HG03520 (cell line): ENCODE measurements around the gene PGA4.
"Not testable (repeated sequence)": the region's sequence is repeated elsewhere in the genome, so short reads cannot be mapped to it uniquely, and the experiment has no call there.

Experiments used
- ATAC-seq: cut with Tn5 transposase; IDR thresholded peaks from one replicate; pipeline ENCODE4 v1.9.1; 2021; ENCODE audit warnings: mild to moderate bottlenecking, moderate library complexity; ENCODE audit not compliant: unreplicated experiment

Gene PGA4

DNA sequence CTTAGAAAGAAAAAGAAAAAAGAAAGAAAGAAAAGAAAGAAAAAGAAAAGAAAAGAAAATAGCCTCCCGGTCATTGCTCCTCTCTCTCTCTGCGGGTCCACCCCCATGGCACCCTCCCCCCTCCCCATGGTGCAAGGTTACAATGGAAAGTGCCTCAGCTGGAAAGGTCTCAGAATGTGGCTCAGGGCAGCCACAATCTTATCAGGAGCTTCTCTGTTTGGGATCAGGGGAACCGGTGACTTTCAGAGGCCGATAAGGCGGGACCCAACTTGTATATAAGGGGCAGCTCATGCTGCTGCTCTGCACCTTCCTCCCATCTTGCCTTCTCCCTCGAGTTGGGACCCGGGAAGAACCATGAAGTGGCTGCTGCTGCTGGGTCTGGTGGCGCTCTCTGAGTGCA lies at the start of gene PGA4:
PGA4 (plus strand) TSS at position 301 of the 400 bp plus-strand sequence; CDS start at position 355, 54 bp downstream.
- ATAC-seq = not testable (repeated sequence)

DNA sequence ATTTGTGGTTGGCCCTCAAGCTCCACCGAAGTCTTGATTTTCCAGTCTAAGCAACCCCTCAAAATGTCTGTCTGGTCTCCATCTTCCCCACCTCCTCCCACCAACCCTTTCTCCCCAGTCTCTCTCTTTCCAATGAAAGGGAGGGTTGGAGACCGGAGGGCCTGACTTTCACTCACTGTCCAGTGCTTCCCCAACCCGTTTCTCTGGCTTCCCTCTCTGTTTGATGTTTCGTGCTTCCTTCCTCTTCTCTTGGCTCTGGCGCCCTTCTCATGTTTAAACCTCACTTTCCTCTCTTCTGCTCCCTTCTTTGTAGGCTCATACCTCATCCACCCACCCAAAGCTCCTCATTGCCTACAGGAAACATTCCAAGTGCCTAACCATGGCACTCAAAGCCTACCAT lies 49.8 kb upstream of the PGA4 start:
- ATAC-seq = no peak

DNA sequence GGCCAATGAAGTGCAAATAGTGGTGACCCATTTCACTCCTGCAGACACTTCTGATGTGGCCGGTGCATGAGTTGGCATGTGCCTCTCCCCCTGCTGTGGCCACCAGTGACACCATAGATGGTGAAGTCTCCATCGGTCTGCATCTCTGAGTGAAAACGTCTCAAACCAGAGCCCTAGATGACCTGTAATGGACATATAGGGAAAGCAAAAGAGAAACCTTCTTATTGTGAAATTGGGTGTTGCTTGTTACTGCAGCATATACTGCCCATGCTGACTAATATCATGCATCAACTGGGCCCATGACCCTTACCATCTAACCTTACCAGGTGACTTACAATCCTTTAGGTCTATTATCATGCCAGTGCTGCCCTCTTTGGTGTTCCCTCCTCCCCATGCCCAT lies 49.3 kb upstream of the PGA4 start:
- ATAC-seq = no peak

DNA sequence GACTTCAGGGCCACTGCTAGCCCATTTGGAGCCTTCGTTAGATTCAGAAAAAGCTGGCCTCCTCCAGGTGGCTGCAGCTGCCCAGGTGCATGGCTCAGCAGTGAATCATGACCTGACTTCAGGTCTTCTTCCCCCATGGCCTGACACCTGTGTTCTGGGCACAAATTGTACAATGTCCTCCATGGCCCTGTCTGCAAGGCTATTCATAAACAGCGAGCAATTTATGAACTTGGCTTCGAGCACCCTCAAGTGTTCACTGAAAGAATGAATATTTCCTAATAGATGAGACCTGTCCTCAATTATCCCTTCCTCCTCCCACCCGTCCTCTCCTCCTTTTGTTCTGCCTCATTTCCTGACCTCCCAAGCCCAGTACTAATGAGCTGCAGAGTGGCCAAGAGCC lies 48.7 kb upstream of the PGA4 start:
- no peak for ATAC-seq

DNA sequence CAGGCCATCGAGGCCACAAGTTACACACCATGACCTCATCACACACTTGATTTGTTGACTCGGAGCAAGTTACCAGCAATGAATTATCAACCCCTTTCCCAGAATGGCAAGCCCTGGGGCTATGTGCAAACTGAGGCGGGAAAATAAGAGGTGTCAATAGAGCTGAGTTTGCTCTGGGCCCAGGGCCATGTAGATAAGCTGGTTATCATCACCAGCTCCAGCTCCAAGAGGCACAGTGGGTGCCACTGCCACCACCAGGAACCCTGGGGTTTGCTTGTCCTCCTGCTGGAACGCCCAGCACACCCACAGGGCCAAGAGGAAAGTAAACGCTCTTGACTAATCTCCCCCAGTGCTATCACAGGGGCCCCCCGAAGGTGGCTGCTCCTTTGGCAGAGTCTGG lies 47.9 kb upstream of the PGA4 start:
- no peak for ATAC-seq

DNA sequence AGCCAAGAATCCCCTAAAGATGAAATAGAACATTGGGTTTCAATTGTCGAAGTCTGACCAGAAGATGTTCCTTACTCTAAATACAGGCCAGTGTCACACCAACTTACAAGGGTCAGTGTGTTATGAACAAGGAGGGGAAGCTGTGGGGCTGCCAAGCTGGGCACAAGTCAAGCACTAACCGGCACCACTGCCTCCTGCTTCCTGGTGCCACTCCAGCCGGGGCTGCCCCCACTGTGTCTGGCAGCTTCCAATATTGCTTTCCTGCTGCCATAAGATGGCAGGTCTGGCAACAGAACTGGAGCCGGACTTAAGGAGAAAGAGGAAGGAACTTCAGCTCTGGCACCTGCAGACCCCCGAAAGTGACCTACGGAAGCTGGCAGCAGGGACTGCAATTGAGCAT lies 47.2 kb upstream of the PGA4 start:
- no peak for ATAC-seq

DNA sequence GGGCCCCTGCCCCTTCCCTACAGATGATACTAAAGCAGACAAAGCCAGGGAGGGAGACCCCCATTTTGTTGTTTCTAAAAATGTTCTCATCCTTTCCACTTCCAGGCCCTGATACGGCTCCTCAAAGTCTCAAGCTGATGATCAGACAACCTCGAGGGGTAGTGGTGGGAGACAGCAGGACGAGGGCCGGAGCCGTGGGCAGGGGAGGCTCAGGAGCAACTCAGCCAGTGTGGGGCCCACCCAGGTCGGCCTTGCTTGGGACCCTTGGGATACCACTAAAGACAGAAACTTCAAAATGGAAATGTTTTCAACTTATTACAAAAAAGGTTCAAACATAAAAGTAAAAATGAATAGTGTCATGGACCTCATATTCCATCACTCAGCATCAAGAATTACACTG lies 45.7 kb upstream of the PGA4 start:
- no peak for ATAC-seq

DNA sequence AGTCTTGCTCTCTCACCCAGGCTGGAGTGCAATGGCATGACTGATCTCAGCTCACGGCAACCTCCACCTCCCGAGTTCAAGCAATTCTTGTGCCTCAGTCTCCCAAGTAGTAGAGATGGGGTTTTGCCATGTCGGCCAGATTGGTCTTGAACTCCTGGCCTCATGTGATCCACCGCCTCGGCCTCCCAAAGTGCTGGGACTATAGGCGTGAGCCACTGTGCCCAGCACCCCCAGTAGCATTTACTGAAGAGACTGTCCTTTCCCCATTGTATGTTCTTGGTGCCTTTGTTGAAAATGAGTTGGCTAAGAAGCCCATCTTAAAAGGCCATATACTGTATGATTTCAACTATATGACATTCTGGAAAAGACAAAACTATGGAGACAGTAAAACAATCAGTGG lies 41.9 kb upstream of the PGA4 start:
- not testable (repeated sequence) for ATAC-seq

DNA sequence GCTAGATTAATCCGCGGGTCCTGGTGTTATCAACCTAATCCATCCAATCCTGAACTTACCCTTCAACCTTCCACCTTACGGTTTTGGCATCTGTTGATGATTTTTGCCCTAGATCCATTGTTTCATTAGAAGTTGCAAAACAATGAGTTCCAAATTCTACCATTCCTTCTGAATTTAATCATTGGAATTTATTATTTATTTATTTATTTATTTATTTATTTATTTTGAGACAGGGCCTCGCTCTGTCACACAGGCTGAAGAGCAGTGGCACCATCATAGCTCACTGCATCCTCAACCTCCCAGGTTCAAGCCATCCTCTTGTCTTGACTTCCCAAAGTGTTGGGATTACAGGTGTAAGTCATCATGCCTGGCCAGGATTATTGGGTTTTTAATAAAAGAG lies 40.7 kb upstream of the PGA4 start:
- no peak for ATAC-seq

DNA sequence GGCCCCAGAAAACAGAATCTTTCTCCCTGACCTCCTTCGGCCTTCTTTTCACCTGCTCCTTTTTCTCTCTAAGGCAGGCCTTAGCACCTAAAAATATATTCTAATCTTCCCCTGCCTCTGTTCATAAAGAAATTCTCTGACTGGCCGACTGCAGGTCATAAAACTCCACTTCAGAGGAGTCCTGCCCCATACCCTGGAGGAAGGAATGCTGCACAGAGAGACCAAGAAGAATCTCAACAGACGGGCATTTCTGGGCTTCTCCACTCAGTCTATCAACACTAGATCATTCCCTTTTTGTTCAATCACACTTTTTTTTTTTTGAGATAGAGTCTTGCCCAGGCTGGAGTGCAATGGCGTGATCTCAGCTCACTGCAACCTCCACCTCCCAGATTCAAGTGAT lies 38.5 kb upstream of the PGA4 start:
- ATAC-seq = no peak

DNA sequence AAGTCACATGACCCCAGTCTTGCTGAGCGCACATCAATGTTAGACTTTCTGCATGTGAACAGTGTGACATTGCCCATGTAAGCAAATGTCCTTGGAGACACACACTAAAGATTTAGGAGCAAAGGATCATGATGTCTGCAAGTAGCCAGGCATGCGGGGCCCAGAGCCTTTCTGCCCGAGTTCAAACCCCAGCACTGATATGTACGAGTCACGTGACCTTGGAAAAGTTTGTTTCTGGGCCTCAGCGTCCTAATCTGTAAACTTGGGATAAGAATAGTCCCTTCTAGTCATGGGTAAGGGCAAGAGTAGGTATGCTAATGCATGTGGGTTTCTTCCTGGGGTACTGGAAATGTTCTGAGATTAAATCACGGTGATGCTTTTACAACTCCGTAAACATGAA lies 35.6 kb upstream of the PGA4 start:
- ATAC-seq = no peak

DNA sequence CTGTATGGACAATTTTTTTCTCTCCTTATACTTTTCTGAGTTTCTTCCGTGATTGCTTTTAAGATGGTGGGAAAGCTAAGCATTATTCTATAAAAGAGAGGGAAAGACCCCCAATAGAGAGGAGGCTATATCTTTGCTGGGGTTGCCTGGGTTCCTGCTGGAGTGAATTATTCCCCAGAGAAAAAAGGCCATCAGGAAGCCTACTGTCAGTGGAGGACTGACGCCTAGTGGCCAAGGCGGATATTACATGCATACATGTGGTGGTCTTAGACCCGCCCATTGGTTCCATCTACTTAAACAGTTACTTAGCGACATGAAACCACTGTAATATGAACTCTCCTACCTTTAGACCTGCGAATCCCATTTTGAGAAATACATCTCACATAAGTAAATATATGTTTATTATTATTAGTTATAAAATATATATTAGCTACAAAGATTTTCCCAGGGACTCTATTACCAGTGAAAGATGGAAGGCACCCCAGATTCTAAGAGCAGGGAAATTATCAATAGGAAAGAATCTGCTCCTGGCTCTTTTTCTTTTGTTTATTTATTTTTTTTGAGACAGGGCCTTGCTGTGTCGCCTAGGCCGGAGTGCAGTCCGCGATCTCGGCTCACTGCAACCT lies 34.5 kb upstream of the PGA4 start:
- ATAC-seq = peak; percentile 51

DNA sequence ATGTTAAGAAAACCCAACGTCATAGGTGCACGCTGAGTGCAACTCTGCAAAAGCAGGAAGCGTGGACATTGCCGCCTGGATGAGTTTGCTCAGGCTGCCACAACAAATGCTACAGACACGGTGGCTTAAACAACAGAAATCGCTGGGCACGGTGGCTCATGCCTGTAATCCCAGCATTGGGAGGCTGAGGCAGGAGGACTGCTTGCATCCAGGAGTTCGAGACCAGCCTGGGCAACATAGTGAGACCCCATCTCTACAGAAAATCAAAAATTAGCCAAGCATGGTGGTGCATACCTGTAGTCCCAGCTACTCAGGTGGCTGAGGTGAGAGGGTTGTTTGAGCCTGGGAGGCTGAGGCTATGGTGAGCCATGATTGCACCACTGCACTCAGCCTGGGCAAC lies 32.2 kb upstream of the PGA4 start:
- no peak for ATAC-seq

DNA sequence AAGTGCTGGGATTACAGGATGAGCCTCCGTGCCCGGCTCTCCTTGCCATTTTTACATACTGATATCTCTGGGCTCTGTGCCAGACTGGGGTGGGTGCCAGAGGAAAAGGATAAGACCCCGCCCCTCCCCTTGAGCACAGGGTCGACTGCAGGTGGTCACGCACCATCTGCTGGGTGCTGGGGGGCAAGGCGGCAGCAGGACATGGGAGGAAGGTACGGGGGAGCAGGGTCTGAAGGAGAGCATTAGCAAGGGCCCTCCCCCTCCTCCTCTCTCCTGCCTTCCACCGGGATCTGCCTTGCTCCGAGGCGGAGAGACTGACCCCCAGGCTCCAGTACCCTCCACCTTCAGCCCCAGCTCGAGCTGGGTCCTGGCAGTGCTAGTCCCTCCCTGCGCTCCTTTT lies 28.6 kb upstream of the PGA4 start:
- no peak for ATAC-seq

DNA sequence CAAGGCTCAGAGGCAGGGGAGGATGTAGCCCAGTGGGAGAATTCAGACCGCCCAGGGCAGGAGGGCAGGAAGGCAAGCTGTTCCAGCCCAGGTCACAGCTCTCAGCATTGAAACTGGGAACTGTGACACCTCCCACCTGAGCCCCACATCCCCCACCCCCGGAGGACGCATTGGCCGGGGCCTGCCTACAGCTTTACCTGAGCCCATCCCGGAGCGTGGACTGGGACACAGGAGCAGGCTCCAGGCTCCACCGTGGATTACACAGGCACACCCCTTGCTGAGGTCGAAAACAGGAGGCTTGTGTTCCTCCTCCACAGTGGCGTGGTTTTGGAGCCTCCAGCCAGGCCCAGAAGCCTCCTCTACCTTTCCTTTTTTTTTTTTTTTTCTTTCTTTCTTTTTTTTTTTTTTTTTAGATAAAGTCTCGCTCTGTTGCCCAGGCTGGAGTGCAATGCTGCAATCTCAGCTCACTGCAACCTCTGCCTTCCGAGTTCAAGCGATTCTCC lies 27.9 kb upstream of the PGA4 start:
- ATAC-seq = no peak

DNA sequence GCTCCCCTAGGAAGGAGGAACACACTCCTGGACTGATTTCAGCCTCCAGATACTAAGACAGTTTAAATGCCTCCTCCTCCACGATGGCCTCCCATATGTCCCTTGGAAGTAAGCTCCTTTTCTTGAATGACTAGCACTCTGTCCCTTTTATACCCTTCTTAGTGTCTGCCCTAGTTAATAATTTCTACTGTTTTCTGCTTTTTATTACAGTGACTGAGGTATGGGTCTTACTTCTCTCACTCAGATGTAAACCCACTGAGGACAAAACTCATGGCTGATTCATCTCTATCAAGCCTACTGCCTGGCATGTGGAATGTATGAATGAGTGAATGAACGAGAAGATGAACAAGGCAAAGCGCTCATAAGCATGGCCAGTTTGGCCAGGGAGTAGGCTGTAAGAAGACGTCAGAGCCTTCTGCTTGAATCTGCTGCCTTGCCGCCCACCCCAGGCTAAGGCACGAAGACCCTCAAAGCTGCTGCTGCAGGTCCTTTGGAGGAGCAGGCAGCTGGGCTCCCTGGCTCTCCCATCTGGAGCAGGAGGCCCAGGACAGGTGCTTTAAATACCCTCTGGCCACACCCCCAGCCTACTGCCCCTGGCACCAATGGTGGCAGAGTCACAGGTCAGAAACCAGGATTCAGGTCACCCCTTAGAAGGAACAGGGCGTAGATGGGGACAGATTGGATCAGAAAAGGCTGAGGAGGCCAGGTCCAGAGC lies 27.0 kb upstream of the PGA4 start:
- ATAC-seq = no peak

DNA sequence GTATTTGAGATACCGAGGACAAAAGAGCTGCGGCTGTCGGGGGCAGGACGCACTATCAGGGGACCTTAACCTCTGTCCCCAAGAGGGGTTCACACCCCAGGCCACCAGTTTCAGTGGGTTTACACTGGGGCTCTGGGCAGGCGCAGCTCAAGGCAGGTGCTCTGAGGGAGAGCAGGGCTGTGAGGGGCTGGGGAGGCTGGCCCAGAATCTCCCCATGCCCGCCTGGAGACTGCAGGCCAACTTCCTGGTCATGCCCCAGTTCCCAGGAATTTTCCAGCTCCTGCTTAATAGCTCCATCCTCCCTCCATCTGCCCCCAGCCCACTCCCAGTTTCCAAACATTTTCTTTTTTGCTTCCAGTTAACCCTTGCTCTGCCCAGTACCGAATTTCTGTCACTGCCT lies 26.4 kb upstream of the PGA4 start:
- ATAC-seq = no peak

DNA sequence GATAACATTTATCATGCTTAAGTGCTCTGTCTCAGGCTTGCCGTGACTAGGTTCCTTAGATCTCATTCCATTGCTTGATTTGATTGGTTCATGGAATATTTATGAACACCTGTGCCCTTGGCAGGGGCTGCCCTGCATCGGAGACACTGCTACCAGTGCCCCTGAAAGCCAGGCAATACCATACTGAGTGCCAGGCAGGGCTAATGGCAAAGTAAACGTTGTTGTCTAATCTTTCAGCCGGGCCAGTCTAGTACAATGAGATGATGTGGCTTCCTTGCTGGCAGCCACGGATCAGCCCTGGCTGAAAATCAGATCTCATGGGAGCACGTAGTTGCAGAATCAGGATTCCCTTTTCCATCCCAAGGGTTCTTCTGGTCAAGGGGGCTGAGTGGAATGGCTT lies 23.8 kb upstream of the PGA4 start:
- no peak for ATAC-seq

DNA sequence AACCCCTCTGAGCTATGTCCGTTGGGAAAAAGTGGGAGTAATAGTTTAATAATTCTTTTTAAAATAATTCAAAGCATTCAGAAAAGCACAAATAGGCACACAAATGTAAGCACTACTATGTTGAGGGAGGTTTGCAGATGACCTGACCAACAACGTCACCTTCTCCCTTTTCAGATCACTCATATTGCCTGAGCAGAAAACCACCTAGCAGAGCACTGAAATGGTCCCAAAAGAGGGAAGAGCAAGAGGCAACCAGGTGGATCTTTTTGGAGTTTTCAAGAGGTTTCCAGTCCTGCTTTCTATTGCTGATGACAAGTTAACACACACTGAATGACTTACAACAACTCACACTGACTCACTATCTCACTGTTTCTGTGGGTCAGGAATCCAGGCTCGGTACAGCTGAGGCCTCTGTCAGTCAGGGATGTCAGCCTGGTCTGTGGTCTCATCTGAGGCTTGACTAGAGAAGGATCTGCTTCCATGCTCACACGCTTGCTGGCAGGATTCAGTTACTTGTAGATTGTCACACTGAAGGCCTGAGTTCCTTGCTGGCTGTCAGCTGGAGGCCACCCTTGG lies 23.1 kb upstream of the PGA4 start:
- no peak for ATAC-seq

DNA sequence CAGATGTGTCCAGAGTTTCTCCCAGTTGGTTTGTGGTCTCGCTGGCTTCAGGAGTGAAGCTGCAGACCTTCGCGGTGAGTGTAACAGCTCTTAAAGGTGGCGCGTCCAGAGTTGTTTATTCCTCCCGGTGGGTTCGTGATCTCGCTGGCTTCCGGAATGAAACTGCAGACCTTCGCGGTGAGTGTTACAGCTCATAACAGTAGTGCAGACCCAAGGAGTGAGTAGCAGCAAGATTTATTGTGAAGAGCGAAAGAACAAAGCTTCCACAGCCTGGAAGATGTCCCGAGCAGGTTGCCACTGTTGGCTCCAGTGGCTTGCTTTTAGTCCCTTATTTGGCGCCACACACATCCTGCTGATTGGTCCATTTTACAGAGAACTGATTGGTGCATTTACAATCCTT lies 20.7 kb upstream of the PGA4 start:
- ATAC-seq = no peak

DNA sequence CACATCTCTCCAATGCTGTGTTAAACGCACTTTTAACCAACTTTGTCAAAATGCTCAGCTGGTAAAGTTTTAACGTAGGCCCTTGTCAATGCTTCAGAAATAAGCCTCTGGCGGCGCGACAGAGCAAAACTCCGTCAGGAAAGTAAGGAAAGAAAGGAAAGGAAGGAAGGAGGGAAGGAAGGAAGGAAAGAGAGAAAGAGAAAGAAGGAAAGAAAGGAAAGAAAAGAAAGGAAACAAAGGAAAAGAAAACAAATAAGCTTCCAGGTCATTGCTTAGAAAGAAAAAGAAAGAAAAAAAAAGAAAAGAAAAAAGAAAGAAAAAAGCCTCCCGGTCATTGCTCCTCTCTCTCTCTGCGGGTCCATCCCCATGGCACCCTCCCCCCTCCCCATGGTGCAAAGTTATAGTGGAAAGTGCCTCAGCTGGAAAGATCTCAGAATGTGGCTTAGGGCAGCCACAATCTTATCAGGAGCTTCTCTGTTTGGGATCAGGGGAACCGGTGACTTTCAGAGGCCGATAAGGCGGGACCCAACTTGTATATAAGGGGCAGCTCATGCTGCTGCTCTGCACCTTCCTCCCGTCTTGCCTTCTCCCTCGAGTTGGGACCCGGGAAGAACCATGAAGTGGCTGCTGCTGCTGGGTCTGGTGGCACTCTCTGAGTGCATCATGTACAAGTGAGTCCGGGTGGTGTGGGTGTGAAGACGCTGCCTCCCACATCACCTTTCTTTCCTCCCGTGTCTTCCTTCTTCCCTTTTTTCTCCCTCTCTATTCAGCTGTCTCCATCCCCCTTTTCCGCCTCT lies 19.0 kb upstream of the PGA4 start, which contains the start of gene PGA3:
PGA3 (plus strand) TSS at position 566 of the 797 bp plus-strand sequence; CDS start at position 616, 50 bp downstream.
- not testable (repeated sequence) for ATAC-seq
